GM19324 (cell line): Measurements from ENCODE around the gene DAP3.
"Not testable (repeated sequence)": the region's sequence is repeated elsewhere in the genome, so short reads cannot be mapped to it uniquely, and the experiment has no call there.

Source experiments
- ATAC-seq: cut with Tn5 transposase; IDR thresholded peaks from one replicate; pipeline ENCODE4 v1.9.1; 2021; ENCODE audit warnings: mild to moderate bottlenecking, moderate library complexity; ENCODE audit not compliant: unreplicated experiment, low FRiP score

DAP3 gene

DNA sequence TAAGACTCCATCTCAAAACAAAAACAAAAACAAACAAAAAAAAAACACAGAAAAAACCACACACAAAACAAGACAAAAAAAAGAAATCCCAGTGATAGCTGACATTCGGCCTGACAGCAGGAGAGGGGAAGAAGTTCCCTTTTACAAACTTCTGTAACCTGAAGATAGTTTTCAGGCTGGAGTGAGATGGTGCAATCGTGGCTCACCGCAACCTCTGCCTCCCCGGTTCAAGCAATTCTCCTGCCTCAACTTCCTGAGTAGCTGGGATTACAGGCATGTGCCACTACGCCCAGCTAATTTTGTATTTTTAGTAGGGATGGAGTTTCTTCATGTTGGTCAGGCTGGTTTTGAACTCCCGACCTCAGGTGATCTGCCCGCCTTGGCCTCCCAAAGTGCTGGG lies 75.1 kb downstream of the DAP3 start:
- not testable (repeated sequence) for ATAC-seq

DNA sequence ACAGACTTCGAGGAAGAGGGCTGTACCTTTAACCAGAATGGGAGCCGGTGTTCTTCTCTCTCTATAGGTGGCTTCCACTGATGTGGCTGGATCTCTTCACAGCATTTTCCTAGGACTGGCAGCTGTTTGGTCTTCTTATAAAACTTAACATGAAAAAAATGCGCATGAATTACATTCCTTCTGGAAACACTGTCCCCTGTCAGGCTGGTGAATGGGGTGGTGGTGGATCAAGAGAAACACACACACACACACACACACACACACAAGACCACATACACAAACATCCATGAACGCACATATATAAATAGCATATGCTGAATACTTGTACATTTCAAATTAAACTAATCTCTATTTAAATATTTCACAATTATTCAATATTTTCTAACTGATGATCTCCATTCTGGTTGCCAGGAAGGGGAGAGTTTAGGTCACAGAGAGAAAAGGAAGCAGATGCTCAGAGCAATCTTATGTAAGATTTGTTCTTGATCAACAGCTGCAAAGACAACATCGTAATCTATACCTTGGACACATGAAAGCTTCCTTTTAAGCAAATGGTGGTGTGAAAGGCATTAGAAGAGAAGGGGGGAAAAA lies 78.6 kb downstream of the DAP3 start:
- not testable (repeated sequence) for ATAC-seq

- ATAC-seq = no peak
Observed at GRCh38 chr1:155769257-155769656, 80.4 kb downstream of the DAP3 start.

- ATAC-seq = no peak
Observed at GRCh38 chr1:155773221-155773620, 84.3 kb downstream of the DAP3 start.

GRCh38 chr1:155776414-155776813 lies 87.5 kb downstream of the DAP3 start:
- ATAC-seq = no peak

GRCh38 chr1:155777582-155777981 lies 88.7 kb downstream of the DAP3 start:
- ATAC-seq = no peak
